Measurements from ENCODE around the gene NUDT16L1. TPM values are rescaled to one million over a fixed set of nuclear protein-coding genes. Genes with fewer than 3 reads are reported as not detected.

NUDT16L1 gene
- total and polyA plus RNA-seq, 2 of the 13 experiments (the other 11 are each of a cell fraction or from before 2014, with no cell fraction given): 28.0 to 40.5 TPM

DNA sequence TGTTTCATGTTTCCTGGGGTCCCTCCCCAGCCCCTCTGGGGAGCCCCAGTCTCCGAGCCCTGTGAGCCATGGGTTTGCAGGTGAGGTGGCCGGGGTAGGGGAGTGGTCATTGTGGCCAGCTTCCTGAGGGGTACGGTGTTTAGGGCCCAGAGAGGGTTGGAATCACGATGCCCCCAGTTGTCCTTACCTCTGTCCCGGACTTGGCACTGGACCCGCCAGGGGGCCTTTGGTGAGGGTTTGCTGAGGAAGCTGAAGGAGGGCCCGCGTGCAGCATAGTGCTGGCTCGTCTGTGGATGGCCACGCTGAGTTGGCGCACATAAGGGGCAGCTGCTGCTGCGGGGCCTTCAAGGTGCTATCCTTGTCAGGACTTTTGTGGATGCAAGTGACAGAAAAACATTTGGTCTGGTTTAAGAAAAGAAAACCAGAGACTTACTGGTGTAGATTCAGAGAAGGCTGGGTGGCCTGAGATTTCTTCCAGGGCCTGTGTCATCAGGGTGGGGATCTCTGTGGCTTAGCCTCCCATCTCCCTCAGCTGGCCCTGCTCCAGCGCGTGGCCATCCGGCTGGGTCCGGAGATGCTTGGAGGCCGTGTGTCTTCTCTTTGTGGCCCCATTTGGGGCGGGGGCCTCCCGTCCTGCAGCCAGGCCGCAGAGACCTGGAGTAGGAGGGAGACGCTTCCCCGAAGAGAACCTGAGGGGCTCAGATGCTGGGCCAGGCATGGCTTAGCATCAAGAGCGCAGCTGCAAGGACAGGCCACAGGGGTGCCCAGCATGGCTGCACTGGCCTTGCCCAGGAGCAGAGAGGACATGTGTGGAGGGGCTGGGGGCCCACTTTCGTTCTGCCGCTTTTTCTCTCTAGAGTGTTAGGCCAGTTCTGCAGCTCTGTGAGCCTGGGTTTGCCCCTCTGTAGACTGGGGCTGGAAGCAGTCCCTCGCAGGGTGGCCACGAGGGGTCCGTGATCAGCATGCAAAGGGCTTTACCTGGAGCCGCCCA lies 33.7 kb upstream of the NUDT16L1 start:
- H3K36me3 ChIP-seq (replicated peaks in 1 of 2; ENCODE audit: control insufficient read depth in 1 of 2, insufficient read depth in 2 of 2, low read length in 2 of 2): peaks cover 26 to 31% of the 10 kb centered on the region in 2 experiments; a peak in 4 of 5 replicates
- peaks cover 2% of the 10 kb centered on the region for H3K79me2 ChIP-seq (ENCODE audit: insufficient read depth, low read length)
- no peak overlapping the region for H3K4me3 ChIP-seq (replicated peaks in 1 of 3; ENCODE audit: insufficient read depth in 1 of 3, low read depth in 2 of 3, low read length in 3 of 3)
- no peaks in the 10 kb centered on the region for H4K20me1 ChIP-seq (ENCODE audit: insufficient read depth, low read length)
- in situ Hi-C loops (cut with HindIII; ENCODE audit: extremely low pct_ligation_motif_present, low pct_unique_long_range_greater_than_20kb): loop anchor here (5.0 kb wide), 1 partner anchor 42 kb away; no protein-coding TSS in a partner anchor
- no peaks in the 10 kb centered on the region for H3K9me3 ChIP-seq (ENCODE audit: low read length)
- TSS peak; percentile 15 for BruUV-seq (replicated peaks)
- H2AFZ ChIP-seq (ENCODE audit: low read length): no peak overlapping the region
- peak overlapping the region; percentile 10; the same call in 1 of the 2 replicates for H3K4me2 ChIP-seq (ENCODE audit: low read depth, low read length)
- peaks cover 69% of the 10 kb centered on the region for H3K4me1 ChIP-seq (ENCODE audit: insufficient read depth, low read length)
- ATAC-seq (no peak), DNase-seq (ENCODE audit: low spot score) (no peak), FAIRE-seq (no peak)
- TF ChIP-seq AGO2 (optimal IDR thresholded peaks at IDR 0.05; ENCODE audit: low read depth, low read length) (peak; percentile 35), TBL1XR1 (IDR thresholded peaks at IDR 0.05; ENCODE audit: borderline replicate concordance, low read length, partially characterized antibody) (no peak), GZF1 (CRISPR knock-in tag; IDR thresholded peaks at IDR 0.05) (no peak)
- TF ChIP-seq, protein P1, sequence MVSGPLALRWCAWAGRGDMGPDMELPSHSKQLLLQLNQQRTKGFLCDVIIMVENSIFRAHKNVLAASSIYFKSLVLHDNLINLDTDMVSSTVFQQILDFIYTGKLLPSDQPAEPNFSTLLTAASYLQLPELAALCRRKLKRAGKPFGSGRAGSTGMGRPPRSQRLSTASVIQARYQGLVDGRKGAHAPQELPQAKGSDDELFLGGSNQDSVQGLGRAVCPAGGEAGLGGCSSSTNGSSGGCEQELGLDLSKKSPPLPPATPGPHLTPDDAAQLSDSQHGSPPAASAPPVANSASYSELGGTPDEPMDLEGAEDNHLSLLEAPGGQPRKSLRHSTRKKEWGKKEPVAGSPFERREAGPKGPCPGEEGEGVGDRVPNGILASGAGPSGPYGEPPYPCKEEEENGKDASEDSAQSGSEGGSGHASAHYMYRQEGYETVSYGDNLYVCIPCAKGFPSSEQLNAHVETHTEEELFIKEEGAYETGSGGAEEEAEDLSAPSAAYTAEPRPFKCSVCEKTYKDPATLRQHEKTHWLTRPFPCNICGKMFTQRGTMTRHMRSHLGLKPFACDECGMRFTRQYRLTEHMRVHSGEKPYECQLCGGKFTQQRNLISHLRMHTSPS (CRISPR knock-in tag; IDR thresholded peaks at IDR 0.05; ENCODE audit: low read depth): 0 out of 2 replicates have a peak, but pooled peaks have one; percentile 5
- peak overlapping the region; percentile 68 for H3K27ac ChIP-seq (ENCODE audit: extremely low read length, insufficient read depth, low read length)
- POLR2A ChIA-PET: interaction anchor here (1.0 to 1.3 kb wide), 2 partner anchors 35 to 184 kb away, joined by 3 read pairs; partner anchors contain the start of gene HMOX2
- intact Hi-C loops (cut with micrococcal nuclease; ENCODE audit: unreplicated experiment): no loop called here
- H3K9ac ChIP-seq (ENCODE audit: insufficient read depth, low read depth, low read length): no peak overlapping the region
- WGBS (ENCODE audit: low lambda C conversion rate): 95% methylated on average over 23 of the region's 29 CpGs
- CTCF ChIA-PET (ENCODE audit: low intra/inter-chr PET ratio, low total read pairs): no interaction called here
- H3K27me3 ChIP-seq (ENCODE audit: control insufficient read depth in 1 of 2, insufficient read depth in 2 of 2, low read length in 2 of 2): no peaks in the 10 kb centered on the region

Data from HepG2 (cell line).